Astrocyte (in vitro differentiated cells and primary cell): ENCODE data around the gene MUC5AC. TPM values are rescaled to one million over a fixed set of nuclear protein-coding genes. Genes with fewer than 3 reads are reported as not detected.

Experiments
- DNase-seq: peaks from one replicate; pipeline ENCODE4 v3.0.0-alpha.2; 2010; ENCODE audit warnings: low read depth
- FAIRE-seq: peaks from 2 replicates; lab custom pipeline; 2011; peaks lifted over from hg19 to GRCh38; lab: Jason Lieb, UNC
- H2AFZ ChIP-seq: 2 replicates; pipeline ENCODE4 v1.6.0; 2012; ENCODE audit warnings: low read depth, low read length, inconsistent platforms
- H3K27ac ChIP-seq: 2 replicates; pipeline ENCODE4 v1.5.1; 2011; ENCODE audit warnings: low read depth, low read length, inconsistent platforms
- H3K27me3 ChIP-seq: 2 replicates; pipeline ENCODE4 v1.6.0; 2011; ENCODE audit warnings: low read length, inconsistent platforms; ENCODE audit not compliant: insufficient read depth
- H3K36me3 ChIP-seq: 2 replicates; pipeline ENCODE4 v1.5.1; 2011; ENCODE audit warnings: low read length, inconsistent platforms; ENCODE audit not compliant: insufficient read depth
- H3K4me1 ChIP-seq: 2 replicates; pipeline ENCODE4 v1.5.1; 2011; ENCODE audit warnings: low read length, inconsistent platforms; ENCODE audit not compliant: insufficient read depth
- H3K4me2 ChIP-seq: 2 replicates; pipeline ENCODE4 v1.6.0; 2012; ENCODE audit warnings: low read length, inconsistent platforms
- H3K4me3 ChIP-seq: 2 replicates; pipeline ENCODE4 v1.5.1; 2011; ENCODE audit warnings: low read depth, mild to moderate bottlenecking, low read length, inconsistent platforms; ENCODE audit not compliant: insufficient read depth
- H3K79me2 ChIP-seq: 2 replicates; pipeline ENCODE4 v1.6.0; 2012; ENCODE audit warnings: mild to moderate bottlenecking, low read length, inconsistent platforms; ENCODE audit not compliant: insufficient read depth
- H3K9ac ChIP-seq: 2 replicates; pipeline ENCODE4 v1.6.0; 2012; ENCODE audit warnings: mild to moderate bottlenecking, low read length, inconsistent platforms
- H3K9me3 ChIP-seq: 2 replicates; pipeline ENCODE4 v1.5.1; 2012; ENCODE audit warnings: low read depth, mild to moderate bottlenecking, low read length, inconsistent platforms; ENCODE audit not compliant: insufficient read depth
- H4K20me1 ChIP-seq: 2 replicates; pipeline ENCODE4 v1.6.0; 2012; ENCODE audit warnings: low read length, inconsistent platforms; ENCODE audit not compliant: insufficient read depth
- H3K27ac Mint-ChIP-seq: one replicate; pipeline ENCODE4 v1.8.0; 2021; ENCODE audit warnings: mild to moderate bottlenecking, mixed read lengths; ENCODE audit not compliant: unreplicated experiment
- H3K27me3 Mint-ChIP-seq: one replicate; pipeline ENCODE4 v1.8.0; 2021; ENCODE audit warnings: low read depth, mixed read lengths; ENCODE audit not compliant: unreplicated experiment
- H3K36me3 Mint-ChIP-seq: one replicate; pipeline ENCODE4 v1.8.0; 2021; ENCODE audit warnings: low read depth, mixed read lengths; ENCODE audit not compliant: unreplicated experiment
- H3K4me1 Mint-ChIP-seq: one replicate; pipeline ENCODE4 v1.8.0; 2021; ENCODE audit warnings: low read depth, mixed read lengths; ENCODE audit not compliant: unreplicated experiment
- H3K4me3 Mint-ChIP-seq: one replicate; pipeline ENCODE4 v1.8.0; 2021; ENCODE audit warnings: mild to moderate bottlenecking, moderate library complexity, mixed read lengths; ENCODE audit not compliant: unreplicated experiment
- H3K9me3 Mint-ChIP-seq: one replicate; pipeline ENCODE4 v1.8.0; 2021; ENCODE audit warnings: mild to moderate bottlenecking, mixed read lengths; ENCODE audit not compliant: unreplicated experiment
- CTCF ChIP-seq: IDR thresholded peaks from 2 replicates; pipeline ENCODE4 v1.5.1; 2011; ENCODE audit warnings: low read depth, mild to moderate bottlenecking, inconsistent platforms, low read length, moderate library complexity; ENCODE audit not compliant: insufficient read depth
- EZH2 ChIP-seq: IDR thresholded peaks from 2 replicates; pipeline ENCODE4 v1.6.1; 2012; ENCODE audit warnings: mild to moderate bottlenecking, low read length, inconsistent platforms; ENCODE audit not compliant: insufficient read depth
- total RNA-seq: library from RNA; stranded (reverse); gene quantifications from 2 replicates; pipeline ENCODE4 v1.2.1, GENCODE V29; 2021

MUC5AC gene
- total RNA-seq, 1 donor from 2014 or later: not detected

- Histone ChIP-seq H3K4me2 (no peak overlapping the region), H3K36me3 (no peaks in the 10 kb centered on the region), H3K9me3 (no peaks in the 10 kb centered on the region), H3K4me1 (no peaks in the 10 kb centered on the region), H3K27ac (no peak overlapping the region), H3K9ac (no peak overlapping the region), H4K20me1 (no peaks in the 10 kb centered on the region), H3K79me2 (no peaks in the 10 kb centered on the region), H2AFZ (no peak overlapping the region), H3K27me3 (no peaks in the 10 kb centered on the region), H3K4me3 (no peak overlapping the region)
- TF ChIP-seq CTCF (no peak), EZH2 (no peak)
- DNase-seq: no peak
- FAIRE-seq: no peak
- Mint-ChIP-seq H3K27me3 (peaks cover 28% of the 10 kb centered on the region), H3K4me1 (no peaks in the 10 kb centered on the region), H3K36me3 (no peaks in the 10 kb centered on the region), H3K4me3 (no peak overlapping the region), H3K9me3 (peaks cover 3% of the 10 kb centered on the region), H3K27ac (no peak overlapping the region)
Observed at GRCh38 chr11:1219834-1220815, 62.4 kb downstream of the MUC5AC start.

- TF ChIP-seq EZH2 (no peak), CTCF (no peak)
- Mint-ChIP-seq H3K9me3 (no peaks in the 10 kb centered on the region), H3K4me1 (no peaks in the 10 kb centered on the region), H3K27me3 (peaks cover 24% of the 10 kb centered on the region), H3K4me3 (no peak overlapping the region), H3K36me3 (no peaks in the 10 kb centered on the region), H3K27ac (no peak overlapping the region)
- Histone ChIP-seq H3K36me3 (no peaks in the 10 kb centered on the region), H3K4me3 (no peak overlapping the region), H4K20me1 (no peaks in the 10 kb centered on the region), H3K4me2 (no peak overlapping the region), H3K9ac (no peak overlapping the region), H3K27ac (no peak overlapping the region), H3K79me2 (no peaks in the 10 kb centered on the region), H3K9me3 (no peaks in the 10 kb centered on the region), H2AFZ (no peak overlapping the region), H3K4me1 (no peaks in the 10 kb centered on the region), H3K27me3 (no peaks in the 10 kb centered on the region)
- FAIRE-seq: no peak
- DNase-seq: no peak
Observed at GRCh38 chr11:1220941-1221721, 63.4 kb downstream of the MUC5AC start.
